NCI-H345 treated with DMSO at 0.1 percent for 48 hours (cell line): ENCODE measurements around the gene TENM4.

Source experiments
- DNase-seq: peaks from one replicate; lab custom pipeline; 2025; ENCODE audit not compliant: unreplicated experiment; lab: John Stamatoyannopoulos, UW

The TENM4 gene

GRCh38 chr11:79421820-79422219 lies 19.0 kb downstream of the TENM4 start:
- DNase-seq, result no peak

- no peak for DNase-seq
Observed at GRCh38 chr11:79419120-79419519, 21.7 kb downstream of the TENM4 start.

GRCh38 chr11:79418241-79418640 lies 22.6 kb downstream of the TENM4 start:
- DNase-seq, result no peak

- no peak for DNase-seq
Observed at GRCh38 chr11:79417069-79417920, 23.5 kb downstream of the TENM4 start.

GRCh38 chr11:79415912-79416311 lies 24.9 kb downstream of the TENM4 start:
- DNase-seq, result no peak

- no peak for DNase-seq
Observed at GRCh38 chr11:79415411-79415810, 25.4 kb downstream of the TENM4 start.

GRCh38 chr11:79414644-79415317 lies 26.0 kb downstream of the TENM4 start:
- DNase-seq, result no peak

GRCh38 chr11:79414041-79414440 lies 26.8 kb downstream of the TENM4 start:
- DNase-seq, result no peak

- DNase-seq, result no peak
Observed at GRCh38 chr11:79413268-79413667, 27.6 kb downstream of the TENM4 start.

GRCh38 chr11:79412761-79413160 lies 28.1 kb downstream of the TENM4 start:
- DNase-seq, result no peak

- no peak for DNase-seq
Observed at GRCh38 chr11:79409330-79409729, 31.5 kb downstream of the TENM4 start.

GRCh38 chr11:79406376-79406775 lies 34.5 kb downstream of the TENM4 start:
- no peak for DNase-seq

GRCh38 chr11:79404806-79405205 lies 36.0 kb downstream of the TENM4 start:
- no peak for DNase-seq

GRCh38 chr11:79404325-79404724 lies 36.5 kb downstream of the TENM4 start:
- no peak for DNase-seq

- DNase-seq, result no peak
Observed at GRCh38 chr11:79403839-79404238, 37.0 kb downstream of the TENM4 start.

GRCh38 chr11:79402912-79403311 lies 37.9 kb downstream of the TENM4 start:
- no peak for DNase-seq

GRCh38 chr11:79400717-79401330 lies 40.0 kb downstream of the TENM4 start:
- no peak for DNase-seq

GRCh38 chr11:79400206-79400605 lies 40.6 kb downstream of the TENM4 start:
- no peak for DNase-seq

- no peak for DNase-seq
Observed at GRCh38 chr11:79397252-79397651, 43.6 kb downstream of the TENM4 start.

GRCh38 chr11:79396674-79397073 lies 44.2 kb downstream of the TENM4 start:
- no peak for DNase-seq

- DNase-seq, result no peak
Observed at GRCh38 chr11:79396001-79396400, 44.8 kb downstream of the TENM4 start.
